Upper lobe of right lung (tissue), 1 donor: ENCODE data around the gene MYEOV. TPM values are rescaled to one million over a fixed set of nuclear protein-coding genes. Genes with fewer than 3 reads are reported as not detected.
A peak's percentile ranks its signal among the peaks of the same experiment; 100 is the strongest.

Experiments used
- ATAC-seq: fragments of 200-7000 bp; cut with Tn5 transposase; one replicate; pipeline ENCODE4 v1.9.1; 2020; ENCODE audit warnings: mild to moderate bottlenecking, moderate library complexity
- DNase-seq: peaks from one replicate; pipeline ENCODE4 v3.0.0-alpha.2; 2020
- H3K27ac ChIP-seq: fragments of 200-600 bp; one replicate; pipeline ENCODE4 v1.8.0; 2022
- H3K27me3 ChIP-seq: fragments of 200-600 bp; one replicate; pipeline ENCODE4 v1.8.0; 2022; ENCODE audit warnings: mild to moderate bottlenecking
- H3K36me3 ChIP-seq: fragments of 200-600 bp; one replicate; pipeline ENCODE4 v1.8.0; 2022
- H3K4me1 ChIP-seq: fragments of 200-600 bp; one replicate; pipeline ENCODE4 v1.8.0; 2022
- H3K4me3 ChIP-seq: fragments of 200-600 bp; one replicate; pipeline ENCODE4 v1.8.0; 2022; ENCODE audit warnings: mild to moderate bottlenecking
- H3K9me3 ChIP-seq: fragments of 200-600 bp; one replicate; pipeline ENCODE4 v1.8.0; 2022
- intact Hi-C: fragments of 100-400 bp; cut with DNase I; formaldehyde crosslinking; loops from one replicate; pipeline ENCODE4 v1.11.0; 2022
- total RNA-seq: library from RNA; stranded (reverse); fragmentation: NEBNext Ultra II Directional; extraction: Animal tissue kit (Norgen Biotek cat#: 25700); gene quantifications from one replicate; pipeline ENCODE4 v1.2.1, GENCODE V29; 2021
- TF ChIP-seq, protein P1 (sequence below): fragments of 200-600 bp; IDR thresholded peaks from one replicate; pipeline ENCODE4 v1.8.0; 2022; ENCODE audit warnings: antibody characterized with exemption
- donor health status: DM: no; HTN: yes; CAD: no; lungs with severe emphysema.

MYEOV gene
- total RNA-seq, 1 donor from 2014 or later: 0.23 TPM

DNA sequence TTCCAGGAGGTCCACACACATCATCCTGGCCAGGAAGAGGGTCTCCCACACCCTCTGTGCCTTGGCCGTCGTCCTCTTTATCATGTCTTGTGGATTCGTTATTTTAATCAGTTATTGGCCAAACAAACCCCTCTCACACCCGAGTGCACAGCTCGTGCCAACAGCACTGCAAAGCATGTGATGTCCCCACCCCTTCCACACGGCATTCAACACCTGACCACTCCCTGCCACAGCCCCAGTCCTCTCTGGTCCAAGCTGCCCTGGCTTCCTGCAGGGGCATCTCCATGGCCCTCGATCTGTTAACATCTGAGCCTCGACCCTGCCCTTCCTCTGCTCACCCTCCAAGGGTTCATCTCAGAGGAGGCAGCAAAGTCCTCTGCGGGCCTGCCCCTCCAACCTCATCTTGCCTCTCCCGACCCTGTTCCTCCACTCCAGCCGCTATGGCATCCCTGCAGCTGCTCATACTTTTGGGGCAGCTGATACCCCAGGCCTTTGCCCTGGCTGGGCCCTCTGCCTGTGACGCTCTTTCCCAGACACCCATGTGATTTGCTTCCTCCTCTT, 14.0 kb downstream of the MYEOV start:
- ATAC-seq (no peak), DNase-seq (peak; percentile 58)
- Histone ChIP-seq H3K27me3 (no peaks in the 10 kb centered on the region), H3K36me3 (no peaks in the 10 kb centered on the region), H3K4me1 (peaks cover 20% of the 10 kb centered on the region), H3K4me3 (no peak overlapping the region), H3K27ac (no peak overlapping the region), H3K9me3 (no peaks in the 10 kb centered on the region)
- TF ChIP-seq, protein P1, sequence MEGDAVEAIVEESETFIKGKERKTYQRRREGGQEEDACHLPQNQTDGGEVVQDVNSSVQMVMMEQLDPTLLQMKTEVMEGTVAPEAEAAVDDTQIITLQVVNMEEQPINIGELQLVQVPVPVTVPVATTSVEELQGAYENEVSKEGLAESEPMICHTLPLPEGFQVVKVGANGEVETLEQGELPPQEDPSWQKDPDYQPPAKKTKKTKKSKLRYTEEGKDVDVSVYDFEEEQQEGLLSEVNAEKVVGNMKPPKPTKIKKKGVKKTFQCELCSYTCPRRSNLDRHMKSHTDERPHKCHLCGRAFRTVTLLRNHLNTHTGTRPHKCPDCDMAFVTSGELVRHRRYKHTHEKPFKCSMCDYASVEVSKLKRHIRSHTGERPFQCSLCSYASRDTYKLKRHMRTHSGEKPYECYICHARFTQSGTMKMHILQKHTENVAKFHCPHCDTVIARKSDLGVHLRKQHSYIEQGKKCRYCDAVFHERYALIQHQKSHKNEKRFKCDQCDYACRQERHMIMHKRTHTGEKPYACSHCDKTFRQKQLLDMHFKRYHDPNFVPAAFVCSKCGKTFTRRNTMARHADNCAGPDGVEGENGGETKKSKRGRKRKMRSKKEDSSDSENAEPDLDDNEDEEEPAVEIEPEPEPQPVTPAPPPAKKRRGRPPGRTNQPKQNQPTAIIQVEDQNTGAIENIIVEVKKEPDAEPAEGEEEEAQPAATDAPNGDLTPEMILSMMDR: no peak
- intact Hi-C loops: no loop called here

GRCh38 chr11:69308491-69308911, 14.5 kb downstream of the MYEOV start:
- Histone ChIP-seq H3K4me1 (peaks cover 24% of the 10 kb centered on the region), H3K27me3 (no peaks in the 10 kb centered on the region), H3K36me3 (no peaks in the 10 kb centered on the region), H3K27ac (no peak overlapping the region), H3K4me3 (no peak overlapping the region), H3K9me3 (no peaks in the 10 kb centered on the region)
- TF ChIP-seq, protein P1: no peak
- ATAC-seq (peak; percentile 58), DNase-seq (no peak)
- intact Hi-C loops: no loop called here

DNA sequence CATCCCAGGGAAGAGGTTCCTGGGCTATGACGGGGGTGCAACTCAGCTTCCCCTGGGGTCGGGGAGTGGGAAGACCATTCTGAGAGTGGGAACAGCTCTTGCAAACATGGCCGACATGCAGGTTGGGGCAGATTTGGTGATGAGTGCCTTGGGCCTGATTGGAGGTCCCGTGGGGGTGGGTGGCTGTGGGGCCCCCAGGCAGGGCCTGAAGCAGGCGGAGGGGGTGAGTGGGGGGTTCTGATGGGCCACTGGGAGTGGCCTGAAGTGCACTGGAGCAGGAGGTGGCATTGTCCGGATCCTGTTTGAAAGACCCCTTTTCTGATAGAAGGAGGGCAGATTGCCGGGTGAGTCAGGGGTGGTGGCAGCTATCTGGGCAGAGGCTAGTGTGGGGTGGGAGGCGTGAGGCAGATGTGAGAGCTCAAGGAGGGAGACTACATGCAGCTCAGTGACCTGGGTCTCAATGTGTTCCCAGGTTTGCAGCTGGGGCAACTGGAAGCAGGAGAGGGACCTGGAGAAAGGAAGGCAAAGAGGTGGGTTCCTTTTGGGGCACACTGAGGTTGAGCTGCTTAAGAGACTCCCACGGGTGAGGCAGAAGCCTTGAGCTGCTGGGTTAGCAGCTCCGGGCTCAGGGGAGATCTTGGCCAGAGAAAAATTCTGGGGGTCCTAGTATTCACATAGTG, 15.1 kb downstream of the MYEOV start:
- H3K9me3 ChIP-seq: no peaks in the 10 kb centered on the region
- ATAC-seq (no peak), DNase-seq (peak; percentile 47)
- intact Hi-C loops: no loop called here
- no peaks in the 10 kb centered on the region for H3K27me3 ChIP-seq
- peaks cover 24% of the 10 kb centered on the region for H3K4me1 ChIP-seq
- TF ChIP-seq, protein P1: no peak
- no peaks in the 10 kb centered on the region for H3K36me3 ChIP-seq
- no peak overlapping the region for H3K4me3 ChIP-seq
- H3K27ac ChIP-seq: no peak overlapping the region

DNA sequence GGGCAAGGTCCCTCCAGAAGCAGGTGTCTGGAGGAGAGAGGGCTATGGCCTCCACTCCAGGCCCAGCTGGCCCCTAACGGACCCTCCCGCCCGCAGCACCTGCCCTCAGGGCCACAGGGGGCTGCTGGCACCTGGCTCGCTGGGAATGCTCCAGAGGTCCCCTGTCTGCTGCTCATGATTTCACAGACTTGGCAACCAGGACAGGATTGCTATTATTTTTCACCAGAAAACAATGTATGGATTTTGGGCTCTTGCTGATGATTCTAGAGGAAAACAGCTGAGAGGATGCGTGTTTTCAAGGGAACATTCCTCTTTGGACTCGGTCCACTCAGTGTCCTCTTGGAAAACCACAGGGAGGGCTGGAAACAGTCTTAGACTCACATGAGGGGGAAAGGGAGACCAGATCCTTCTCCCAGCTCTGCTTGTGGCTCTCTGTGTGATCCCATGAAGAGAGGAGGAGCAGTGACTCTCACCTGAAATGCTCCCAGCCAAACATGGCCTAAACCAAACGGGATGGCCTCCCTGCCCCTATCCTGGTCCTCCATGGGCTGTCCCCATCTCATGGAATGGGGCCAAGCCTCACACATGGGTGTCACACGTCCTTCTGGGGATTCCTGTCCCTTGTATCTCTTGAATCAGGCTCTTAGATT, 15.8 kb downstream of the MYEOV start:
- ATAC-seq (no peak), DNase-seq (peak; percentile 26)
- Histone ChIP-seq H3K36me3 (no peaks in the 10 kb centered on the region), H3K27me3 (no peaks in the 10 kb centered on the region), H3K4me3 (no peak overlapping the region), H3K4me1 (peaks cover 24% of the 10 kb centered on the region), H3K9me3 (no peaks in the 10 kb centered on the region), H3K27ac (no peak overlapping the region)
- intact Hi-C loops: no loop called here
- TF ChIP-seq, protein P1: no peak

GRCh38 chr11:69310351-69310750, 16.4 kb downstream of the MYEOV start:
- Histone ChIP-seq H3K4me3 (no peak overlapping the region), H3K9me3 (no peaks in the 10 kb centered on the region), H3K27me3 (no peaks in the 10 kb centered on the region), H3K4me1 (peaks cover 24% of the 10 kb centered on the region), H3K27ac (no peak overlapping the region), H3K36me3 (no peaks in the 10 kb centered on the region)
- ATAC-seq (no peak), DNase-seq (peak; percentile 36)
- TF ChIP-seq, protein P1: no peak
- intact Hi-C loops: no loop called here
